ENCODE results near the gene DIS3L2. TPM values are rescaled to one million over a fixed set of nuclear protein-coding genes. Genes with fewer than 3 reads are reported as not detected.
"Not testable (repeated sequence)": the region's sequence is repeated elsewhere in the genome, so short reads cannot be mapped to it uniquely, and the experiment has no call there.

Gene DIS3L2
- total RNA-seq, 4 donors from 2014 or later, result 12.8 to 27.3 (median 16.8) TPM

- H3K36me3 ChIP-seq, result no peaks in the 10 kb centered on the region
- DNase-seq (no peak), ATAC-seq (no peak)
- no peak overlapping the region for H3K4me3 ChIP-seq
- H3K27ac ChIP-seq, result no peak overlapping the region
- TF ChIP-seq CTCF (IDR thresholded peaks at IDR 0.05 in 4 of 5, conservative IDR thresholded peaks at IDR 0.05 in 1 of 5) (no peak), POLR2A (IDR thresholded peaks at IDR 0.05) (no peak)
- in situ Hi-C loops (cut with MboI; ENCODE audit: low sequenced_read_pairs in 4 of 4) (no loop called here), intact Hi-C loops (cut with DNase I; ENCODE audit: low total_unique reads) (no loop called here)
- H3K4me1 ChIP-seq, result no peaks in the 10 kb centered on the region
- no peaks in the 10 kb centered on the region for H3K27me3 ChIP-seq
- H3K9me3 ChIP-seq, result no peaks in the 10 kb centered on the region
Observed at GRCh38 chr2:231939022-231939421, 22.5 kb upstream of the DIS3L2 start.

- intact Hi-C loops (cut with DNase I; ENCODE audit: low total_unique reads) (no loop called here), in situ Hi-C loops (cut with MboI; ENCODE audit: low sequenced_read_pairs in 4 of 4) (no loop called here)
- H3K36me3 ChIP-seq, result no peaks in the 10 kb centered on the region
- DNase-seq (no peak), ATAC-seq (no peak)
- H3K4me1 ChIP-seq, result no peaks in the 10 kb centered on the region
- no peak overlapping the region for H3K4me3 ChIP-seq
- TF ChIP-seq POLR2A (IDR thresholded peaks at IDR 0.05), result no peak
- TF ChIP-seq CTCF (IDR thresholded peaks at IDR 0.05 in 4 of 5, conservative IDR thresholded peaks at IDR 0.05 in 1 of 5), result no peak
- no peak overlapping the region for H3K27ac ChIP-seq
- H3K27me3 ChIP-seq, result no peaks in the 10 kb centered on the region
- no peaks in the 10 kb centered on the region for H3K9me3 ChIP-seq
Observed at GRCh38 chr2:231940795-231941194, 20.7 kb upstream of the DIS3L2 start.

DNA sequence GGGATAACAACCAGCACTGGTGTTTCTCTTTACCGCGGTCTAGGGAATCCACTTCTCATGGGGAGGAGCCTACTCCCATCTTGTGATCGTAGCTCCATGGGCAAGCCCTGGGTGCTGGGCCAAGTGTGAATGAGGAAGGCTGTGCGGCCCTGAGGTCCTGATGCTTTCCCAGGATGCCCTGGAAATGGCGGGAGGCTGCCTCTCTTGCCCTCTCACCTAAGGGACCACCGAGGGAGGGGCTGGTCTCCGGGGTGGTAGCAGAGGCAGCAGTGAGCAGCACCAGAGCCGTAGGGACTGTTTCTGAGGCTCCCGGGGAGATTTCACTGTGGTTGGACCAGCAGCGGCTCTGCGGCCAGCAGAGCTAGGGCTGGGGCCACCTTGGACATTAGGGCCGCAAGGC lies 19.8 kb upstream of the DIS3L2 start:
- Histone ChIP-seq H3K4me3 (no peak overlapping the region), H3K36me3 (no peaks in the 10 kb centered on the region), H3K9me3 (no peaks in the 10 kb centered on the region), H3K4me1 (no peaks in the 10 kb centered on the region), H3K27ac (no peak overlapping the region), H3K27me3 (no peaks in the 10 kb centered on the region)
- ATAC-seq, result no peak
- intact Hi-C loops (cut with DNase I; ENCODE audit: low total_unique reads) (no loop called here), in situ Hi-C loops (cut with MboI; ENCODE audit: low sequenced_read_pairs in 4 of 4) (no loop called here)
- TF ChIP-seq POLR2A (IDR thresholded peaks at IDR 0.05), result no peak
- TF ChIP-seq CTCF (IDR thresholded peaks at IDR 0.05 in 4 of 5, conservative IDR thresholded peaks at IDR 0.05 in 1 of 5), result no peak
- DNase-seq, result no peak

- Histone ChIP-seq H3K27ac (no peak overlapping the region), H3K27me3 (no peaks in the 10 kb centered on the region), H3K36me3 (no peaks in the 10 kb centered on the region), H3K4me3 (no peak overlapping the region), H3K4me1 (no peaks in the 10 kb centered on the region), H3K9me3 (no peaks in the 10 kb centered on the region)
- TF ChIP-seq CTCF (IDR thresholded peaks at IDR 0.05 in 4 of 5, conservative IDR thresholded peaks at IDR 0.05 in 1 of 5) (no peak), POLR2A (IDR thresholded peaks at IDR 0.05) (no peak)
- intact Hi-C loops (cut with DNase I; ENCODE audit: low total_unique reads) (no loop called here), in situ Hi-C loops (cut with MboI; ENCODE audit: low sequenced_read_pairs in 4 of 4) (no loop called here)
- DNase-seq (no peak), ATAC-seq (no peak)
Observed at GRCh38 chr2:231942180-231942579, 19.3 kb upstream of the DIS3L2 start.

DNA sequence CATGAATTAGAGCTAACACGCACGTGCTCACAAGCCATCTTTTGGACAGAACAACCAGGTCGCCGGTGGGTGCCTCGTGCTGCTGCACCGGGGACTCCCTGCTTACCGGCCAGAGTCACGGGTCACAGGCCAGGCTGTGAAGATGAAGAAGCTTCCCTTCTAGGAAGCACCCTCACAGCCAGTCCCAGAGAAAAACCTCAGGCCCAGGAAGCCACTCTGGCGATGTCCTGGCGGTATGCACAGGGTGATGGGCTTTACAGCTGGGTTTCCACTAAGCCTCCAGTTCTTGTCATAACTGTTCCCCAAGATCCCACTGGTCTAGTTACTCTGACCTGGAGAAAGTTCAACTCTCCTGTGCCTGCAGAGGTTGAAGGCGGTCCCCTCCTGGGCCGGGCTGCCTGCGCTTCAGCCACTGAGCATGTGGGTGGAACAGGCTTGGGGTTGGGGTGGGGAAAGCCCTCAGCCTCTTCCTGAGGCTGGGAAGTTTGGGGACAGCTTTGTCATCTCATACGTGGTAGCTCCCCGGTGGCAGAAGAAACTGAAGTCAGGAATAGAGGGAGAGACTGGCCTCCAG lies 15.2 kb upstream of the DIS3L2 start:
- H3K4me3 ChIP-seq, result no peak overlapping the region
- no peak overlapping the region for H3K27ac ChIP-seq
- no peaks in the 10 kb centered on the region for H3K4me1 ChIP-seq
- intact Hi-C loops (cut with DNase I; ENCODE audit: low total_unique reads), result no loop called here
- TF ChIP-seq CTCF (IDR thresholded peaks at IDR 0.05 in 4 of 5, conservative IDR thresholded peaks at IDR 0.05 in 1 of 5), result no peak
- TF ChIP-seq POLR2A (IDR thresholded peaks at IDR 0.05), result no peak
- H3K36me3 ChIP-seq, result no peaks in the 10 kb centered on the region
- no peaks in the 10 kb centered on the region for H3K9me3 ChIP-seq
- H3K27me3 ChIP-seq, result no peaks in the 10 kb centered on the region
- in situ Hi-C loops (cut with MboI; ENCODE audit: low sequenced_read_pairs in 4 of 4), result no loop called here
- ATAC-seq, result no peak
- no peak for DNase-seq

DNA sequence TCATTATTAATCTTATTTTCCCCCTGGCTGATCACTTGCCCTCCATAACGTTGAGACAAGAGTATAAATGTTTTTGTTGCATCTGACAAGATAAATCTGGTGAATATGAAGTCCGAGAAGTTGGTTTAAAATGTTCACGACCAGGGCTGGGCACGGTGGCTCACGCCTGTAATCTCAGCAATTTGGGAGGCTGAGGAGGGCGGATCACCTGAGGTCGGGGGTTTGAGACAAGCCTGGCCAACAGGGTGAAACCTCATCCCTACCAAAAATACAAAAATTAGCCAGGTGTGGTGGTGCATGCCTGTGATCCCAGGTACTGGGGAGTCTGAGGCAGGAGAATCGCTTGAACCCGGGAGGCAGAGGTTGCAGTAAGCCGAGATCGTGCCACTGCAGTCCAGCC lies 14.4 kb upstream of the DIS3L2 start:
- ATAC-seq; in situ Hi-C loops (cut with MboI; ENCODE audit: low sequenced_read_pairs in 4 of 4); intact Hi-C loops (cut with DNase I; ENCODE audit: low total_unique reads); H3K4me3 ChIP-seq; H3K27me3 ChIP-seq; H3K9me3 ChIP-seq; H3K4me1 ChIP-seq; H3K27ac ChIP-seq; DNase-seq; H3K36me3 ChIP-seq: not testable (repeated sequence)

All from gastrocnemius medialis (tissue), 4 donors.